H1 (cell line): ENCODE results near the gene INPP5F. TPM values are rescaled to one million over a fixed set of nuclear protein-coding genes. Genes with fewer than 3 reads are reported as not detected.
"Not testable (repeated sequence)": the region's sequence is repeated elsewhere in the genome, so short reads cannot be mapped to it uniquely, and the experiment has no call there.

Experiments
- CTCF ChIA-PET: fragments of 300-600 bp; sonication (Branson Sonifier 250); formaldehyde crosslinking; loops from one replicate; lab custom pipeline; 2021; ENCODE audit not compliant: partially characterized antibody; lab: Charles Lee
- POLR2A ChIA-PET: fragments of 300-600 bp; sonication (Branson Sonifier 250); formaldehyde crosslinking; loops from one replicate; lab custom pipeline; 2021; ENCODE audit warnings: inconsistent platforms; ENCODE audit not compliant: partially characterized antibody; lab: Charles Lee
- DNase-seq, 2 experiments: peaks; one replicate each; pipeline versions ENCODE4 v3.0.0 to v3.0.0-alpha.2; 2010 to 2022; ENCODE audit warnings: low spot score in 2 of 2, low read depth in 1 of 2, mixed read lengths in 1 of 2
- FAIRE-seq: peaks from 2 replicates; lab custom pipeline; 2011; peaks lifted over from hg19 to GRCh38; lab: Jason Lieb, UNC
- H2AFZ ChIP-seq: 2 replicates; pipeline ENCODE4 v1.8.1; 2012; ENCODE audit warnings: low read length, inconsistent platforms
- H2AK5ac ChIP-seq: 2 replicates; pipeline ENCODE4 v1.6.1; 2013; ENCODE audit warnings: low read depth, low read length
- H2BK120ac ChIP-seq: replicated peaks from 2 replicates; pipeline ENCODE3; 2013; ENCODE audit warnings: low read depth, low read length, inconsistent platforms
- H2BK12ac ChIP-seq: 2 replicates; pipeline ENCODE4 v1.6.1; 2013; ENCODE audit warnings: low read depth, low read length
- H2BK15ac ChIP-seq: 2 replicates; pipeline ENCODE4 v1.6.1; 2013; ENCODE audit warnings: low read length
- H2BK20ac ChIP-seq: 2 replicates; pipeline ENCODE4 v1.6.1; 2013; ENCODE audit warnings: low read length
- H2BK5ac ChIP-seq: 2 replicates; pipeline ENCODE4 v1.6.1; 2013; ENCODE audit warnings: low read depth, low read length
- H3K14ac ChIP-seq: 2 replicates; pipeline ENCODE4 v1.6.1; 2013; ENCODE audit warnings: inconsistent platforms; ENCODE audit not compliant: insufficient read length
- H3K18ac ChIP-seq: 2 replicates; pipeline ENCODE4 v1.6.1; 2013; ENCODE audit warnings: low read length; ENCODE audit errors: extremely low read depth
- H3K23ac ChIP-seq: 2 replicates; pipeline ENCODE4 v1.6.1; 2013; ENCODE audit warnings: inconsistent platforms; ENCODE audit not compliant: insufficient read length
- H3K23me2 ChIP-seq: 2 replicates; pipeline ENCODE4 v1.6.1; 2013; ENCODE audit warnings: low read depth, low read length
- H3K27ac ChIP-seq: 2 replicates; pipeline ENCODE4 v1.6.1; 2011; ENCODE audit warnings: low read depth, low read length, inconsistent platforms
- H3K27me3 ChIP-seq, 4 experiments: replicated peaks in 1 of 4; 1 replicate in 1 of 4; 2 replicates in 3 of 4; pipeline versions ENCODE4 v1.6.1 to v1.8.1; 2011 to 2013; ENCODE audit warnings: low read length in 3 of 4, mild to moderate bottlenecking in 3 of 4, inconsistent platforms in 2 of 4, mixed read lengths in 2 of 4, moderate library complexity in 1 of 4; ENCODE audit not compliant: control insufficient read depth in 3 of 4, insufficient read depth in 3 of 4; ENCODE audit errors: extremely low read depth in 1 of 4
- H3K36me3 ChIP-seq, 4 experiments: 2 replicates each; pipeline versions ENCODE4 v1.6.1 to v1.8.1; 2011 to 2013; ENCODE audit warnings: mild to moderate bottlenecking in 4 of 4, low read length in 3 of 4, moderate library complexity in 2 of 4, control low read depth in 1 of 4, inconsistent platforms in 1 of 4; ENCODE audit not compliant: insufficient read depth in 4 of 4, control insufficient read depth in 2 of 4
- H3K4ac ChIP-seq: replicated peaks from 2 replicates; pipeline ENCODE3; 2013; ENCODE audit warnings: low read length, low read depth, mixed read lengths, inconsistent platforms; ENCODE audit not compliant: insufficient read length
- H3K4me1 ChIP-seq, 4 experiments: replicated peaks in 1 of 4; 1 replicate in 1 of 4; 2 replicates in 3 of 4; pipeline versions ENCODE4 v1.6.1 to v1.8.1; 2011 to 2013; ENCODE audit warnings: low read length in 3 of 4, inconsistent platforms in 2 of 4, mixed read lengths in 1 of 4; ENCODE audit not compliant: insufficient read depth in 4 of 4, control insufficient read depth in 3 of 4
- H3K4me2 ChIP-seq, 2 experiments: 2 replicates each; pipeline versions ENCODE4 v1.6.1 to v1.8.1; 2011 to 2013; ENCODE audit warnings: low read depth in 2 of 2, low read length in 2 of 2, control low read depth in 1 of 2, inconsistent platforms in 1 of 2, mild to moderate bottlenecking in 1 of 2; ENCODE audit not compliant: insufficient read depth in 1 of 2
- H3K4me3 ChIP-seq, 4 experiments: fragments of 200-600, 300-600 bp in 1 of 4; sonication (generic), shearing (Covaris generic), sonication (Bioruptor Twin) in 1 of 4; 2 replicates each; pipeline versions ENCODE4 v1.5.1 to v1.8.1; 2011 to 2016; ENCODE audit warnings: low read length in 4 of 4, low read depth in 3 of 4, control low read depth in 2 of 4, inconsistent platforms in 2 of 4, mild to moderate bottlenecking in 2 of 4, mixed read lengths in 1 of 4, moderate library complexity in 1 of 4; ENCODE audit not compliant: insufficient read depth in 2 of 4; ENCODE audit errors: extremely low read depth in 1 of 4
- H3K56ac ChIP-seq: replicated peaks from 2 replicates; pipeline ENCODE3; 2013; ENCODE audit warnings: low read depth, mild to moderate bottlenecking, mixed read lengths, low read length, inconsistent platforms; ENCODE audit not compliant: insufficient read length
- H3K79me1 ChIP-seq: 2 replicates; pipeline ENCODE4 v1.6.1; 2013; ENCODE audit warnings: low read depth, low read length, control low read depth
- H3K79me2 ChIP-seq, 2 experiments: 2 replicates each; pipeline versions ENCODE4 v1.6.1 to v1.8.1; 2012 to 2013; ENCODE audit warnings: low read length in 2 of 2, mild to moderate bottlenecking in 2 of 2, inconsistent platforms in 1 of 2; ENCODE audit not compliant: insufficient read depth in 2 of 2, control insufficient read depth in 1 of 2
- H3K9ac ChIP-seq, 4 experiments: replicated peaks in 1 of 4; 1 replicate in 1 of 4; 2 replicates in 3 of 4; pipeline versions ENCODE4 v1.6.1 to v1.8.1; 2011 to 2013; ENCODE audit warnings: low read depth in 3 of 4, low read length in 3 of 4, control low read depth in 2 of 4, mild to moderate bottlenecking in 2 of 4, moderate library complexity in 2 of 4, inconsistent platforms in 1 of 4; ENCODE audit errors: extremely low read depth in 1 of 4
- H3K9me3 ChIP-seq, 2 experiments: 2 replicates each; pipeline versions ENCODE4 v1.6.1 to v1.8.1; 2012 to 2013; ENCODE audit warnings: mild to moderate bottlenecking in 2 of 2, moderate library complexity in 2 of 2, control low read depth in 1 of 2, inconsistent platforms in 1 of 2, low read depth in 1 of 2, low read length in 1 of 2, mixed read lengths in 1 of 2; ENCODE audit not compliant: insufficient read depth in 2 of 2
- H4K20me1 ChIP-seq, 2 experiments: replicated peaks in 1 of 2; 2 replicates each; pipeline versions ENCODE3 to v1.8.1; 2011 to 2013; ENCODE audit warnings: inconsistent platforms in 2 of 2, low read length in 2 of 2, mild to moderate bottlenecking in 1 of 2; ENCODE audit not compliant: insufficient read depth in 2 of 2, control insufficient read depth in 1 of 2
- H4K5ac ChIP-seq: 2 replicates; pipeline ENCODE4 v1.6.1; 2013; ENCODE audit warnings: low read length, low read depth, mixed read lengths, inconsistent platforms; ENCODE audit not compliant: insufficient read length
- H4K8ac ChIP-seq: 2 replicates; pipeline ENCODE4 v1.8.0; 2013; ENCODE audit warnings: mild to moderate bottlenecking, moderate library complexity, low read length, inconsistent platforms; ENCODE audit not compliant: insufficient read depth; ENCODE audit errors: extremely low read depth
- H4K91ac ChIP-seq: replicated peaks from 2 replicates; pipeline ENCODE3; 2013; ENCODE audit warnings: low read length, mixed read lengths, inconsistent platforms; ENCODE audit not compliant: insufficient read length
- WGBS, 2 experiments: shearing (Covaris generic) in 1 of 2; methylation state at CpG; one replicate each; pipeline versions ENCODE4 v1.1.6 to v1.1.7; 2013 to 2015; ENCODE audit warnings: low lambda C conversion rate in 2 of 2, mixed read lengths in 2 of 2, inconsistent platforms in 1 of 2, low coverage in 1 of 2, missing lambda C conversion rate in 1 of 2; ENCODE audit not compliant: insufficient replicate concordance in 2 of 2, insufficient coverage in 1 of 2, insufficient read length in 1 of 2; ENCODE audit errors: extremely low coverage in 1 of 2, missing lambda C conversion rate in 1 of 2; 5-methylcytosine and 5-hydroxymethylcytosine counted together
- polyA plus RNA-seq, 7 experiments: library from polyadenylated mRNA; depleted of rRNA in 3 of 7; stranded (reverse) in 5 of 7; unstranded in 2 of 7; fragments of >200 nt in 5 of 7; fragments of 200-250 nt in 2 of 7; gene quantifications; 1 replicate in 5 of 7; 2 replicates in 1 of 7; 4 replicates in 1 of 7; pipeline versions ENCODE4 v1.2.1 to v1.2.3, GENCODE V29; 2011 to 2013; ENCODE audit warnings: missing spikeins in 2 of 7, mixed read lengths in 2 of 7
- total RNA-seq: library from RNA; stranded (reverse); fragmentation: NEBNext Ultra II Directional; extraction: Animal tissue kit (Norgen Biotek cat#: 25700); gene quantifications from 2 replicates; pipeline ENCODE4 v1.2.1, GENCODE V29; 2021

Gene INPP5F
- total and polyA plus RNA-seq, 2 of the 8 experiments (the other 6 are each of a cell fraction or from before 2014, with no cell fraction given) = 50.1 to 101 TPM

DNA sequence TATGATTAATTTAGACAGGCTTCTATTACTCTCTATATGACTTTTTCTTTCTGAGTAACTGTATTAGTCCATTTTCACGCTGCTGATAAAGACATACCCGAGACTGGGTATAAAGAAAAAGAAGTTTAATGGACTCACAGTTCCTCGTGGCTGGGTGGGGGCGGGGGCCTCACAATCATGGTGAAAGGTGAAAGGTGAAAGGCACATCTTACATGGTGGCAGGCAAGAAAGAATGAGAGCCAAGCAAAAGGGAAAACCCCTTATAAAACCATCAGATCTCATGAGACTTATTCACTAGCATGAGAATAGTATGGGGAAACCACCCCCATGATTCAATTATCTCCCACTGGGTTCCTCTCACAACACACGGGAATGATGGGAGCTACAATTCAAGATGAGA lies 18.5 kb upstream of the INPP5F start:
- H3K27me3 ChIP-seq, H3K4me2 ChIP-seq, H3K23me2 ChIP-seq, H3K79me2 ChIP-seq, H2BK120ac ChIP-seq, H3K18ac ChIP-seq, H2BK15ac ChIP-seq, H3K27ac ChIP-seq, H3K9ac ChIP-seq, FAIRE-seq, H2BK12ac ChIP-seq, DNase-seq, H3K4me3 ChIP-seq, H3K56ac ChIP-seq, H3K36me3 ChIP-seq, H4K20me1 ChIP-seq, H2BK5ac ChIP-seq, CTCF ChIA-PET, H2AK5ac ChIP-seq, H2BK20ac ChIP-seq, H2AFZ ChIP-seq, H3K79me1 ChIP-seq, H4K91ac ChIP-seq, H3K4ac ChIP-seq, H4K5ac ChIP-seq, H3K4me1 ChIP-seq, H3K23ac ChIP-seq, H4K8ac ChIP-seq, H3K14ac ChIP-seq: not testable (repeated sequence)
- POLR2A ChIA-PET = interaction anchor here (1.3 kb wide), 1 partner anchor 19 kb away, joined by 3 read pairs; the partner anchor contains the start of gene INPP5F
- peaks cover 10 to 23% of the 10 kb centered on the region in 2 experiments for H3K9me3 ChIP-seq
- 85% methylated on average over 5 of the region's 5 CpGs; no CpG with 5 or more reads in 1 of the 2 experiments for WGBS, 2 experiments

DNA sequence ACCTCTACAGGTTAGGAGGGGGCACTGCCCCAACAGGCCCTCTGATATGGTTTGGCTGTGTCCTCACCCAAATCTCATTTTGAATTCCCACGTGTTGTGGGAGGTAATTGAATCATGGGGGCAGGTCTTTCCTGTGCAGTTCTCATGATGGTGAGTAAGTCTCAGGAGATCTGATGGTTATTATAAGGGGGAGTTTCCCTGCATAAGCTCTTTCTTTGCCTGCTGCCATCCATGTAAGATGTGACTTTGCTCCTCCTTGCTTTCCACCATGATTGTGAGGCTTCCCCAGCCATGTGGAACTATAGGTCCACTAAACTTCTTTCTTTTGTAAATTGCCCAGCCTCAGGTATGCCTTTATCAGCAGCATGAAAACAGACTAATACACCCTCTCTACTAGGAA lies 14.9 kb upstream of the INPP5F start:
- not testable (repeated sequence) for H3K23me2 ChIP-seq, H2BK15ac ChIP-seq, FAIRE-seq, H4K5ac ChIP-seq, H4K91ac ChIP-seq, H3K4me2 ChIP-seq, H4K8ac ChIP-seq, H2BK120ac ChIP-seq, H3K9ac ChIP-seq, H2BK20ac ChIP-seq, H4K20me1 ChIP-seq, H3K79me1 ChIP-seq, H3K4ac ChIP-seq, H2AK5ac ChIP-seq, DNase-seq, H3K4me3 ChIP-seq, H2BK5ac ChIP-seq, H3K36me3 ChIP-seq, H3K79me2 ChIP-seq, H3K4me1 ChIP-seq, H2AFZ ChIP-seq, H3K27me3 ChIP-seq, H3K14ac ChIP-seq, H3K27ac ChIP-seq, H3K56ac ChIP-seq, H3K23ac ChIP-seq, H3K18ac ChIP-seq, H2BK12ac ChIP-seq
- H3K9me3 ChIP-seq = peaks cover 10 to 23% of the 10 kb centered on the region in 2 experiments
- ChIA-PET CTCF (interaction anchor here (0.8 kb wide), 1 partner anchor 16 kb away, joined by 3 read pairs; no protein-coding TSS in a partner anchor), POLR2A (interaction anchor here (1.3 kb wide), 1 partner anchor 108 kb away, joined by 3 read pairs; no protein-coding TSS in a partner anchor)
- WGBS, 2 experiments = 89% methylated on average over 1 of the region's 1 CpG; no CpG with 5 or more reads in 1 of the 2 experiments
